T-helper 1 cell treated with Interleukin-12 subunit alpha and Interleukin-12 subunit beta and Interleukin-4 antibody, amounts not matched to agents 30 ng/mL and 1 ng/mL, for 36 hours (primary cell): Measurements from ENCODE around the gene RAB11FIP4. TPM values are rescaled to one million over a fixed set of nuclear protein-coding genes. Genes with fewer than 3 reads are reported as not detected.

ENCODE experiments used
- intact Hi-C: fragments of 100-400 bp; cut with micrococcal nuclease; formaldehyde crosslinking; loops from one replicate; pipeline ENCODE4 v1.15.1; 2024
- total RNA-seq: library from RNA; stranded (reverse); gene quantifications from 2 replicates; pipeline ENCODE4 v1.2.3, GENCODE V29; 2022

The RAB11FIP4 gene
- total RNA-seq, 1 donor from 2014 or later: 34.3 TPM

DNA sequence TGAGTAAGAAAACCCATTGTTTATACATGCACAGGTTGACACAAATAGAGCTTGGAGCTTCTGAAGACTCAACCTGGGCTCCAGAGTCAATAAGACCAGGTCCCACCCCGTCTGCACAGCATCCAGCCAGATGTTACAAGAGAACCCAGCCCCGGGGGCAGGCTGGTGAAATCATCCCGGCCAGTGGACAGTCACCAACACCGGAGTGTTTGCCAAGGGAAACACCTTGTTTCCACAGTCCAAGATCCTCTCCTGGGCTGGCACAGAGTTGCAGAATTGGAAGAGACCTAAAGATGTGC is 90.3 kb downstream of the RAB11FIP4 start:
- intact Hi-C loops: no loop called here

DNA sequence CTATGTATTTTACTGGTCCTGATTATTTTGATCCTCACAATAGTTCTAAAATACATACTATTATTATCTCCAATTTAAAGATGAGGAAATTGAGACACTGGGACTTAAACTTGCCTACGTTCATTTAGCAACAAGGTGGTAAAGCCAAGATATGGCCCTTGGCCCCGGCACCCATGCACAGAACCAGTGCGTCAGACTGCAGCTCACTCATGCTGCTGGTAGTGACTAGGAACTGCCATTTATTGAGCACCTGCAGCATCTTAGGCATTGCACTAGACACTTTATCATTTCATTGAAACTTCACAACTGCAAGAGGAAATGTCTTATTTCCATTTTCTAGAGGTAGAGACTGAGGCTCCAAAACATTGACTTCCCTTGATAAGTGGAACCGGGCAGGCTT is 93.3 kb downstream of the RAB11FIP4 start:
- intact Hi-C loops: no loop called here

DNA sequence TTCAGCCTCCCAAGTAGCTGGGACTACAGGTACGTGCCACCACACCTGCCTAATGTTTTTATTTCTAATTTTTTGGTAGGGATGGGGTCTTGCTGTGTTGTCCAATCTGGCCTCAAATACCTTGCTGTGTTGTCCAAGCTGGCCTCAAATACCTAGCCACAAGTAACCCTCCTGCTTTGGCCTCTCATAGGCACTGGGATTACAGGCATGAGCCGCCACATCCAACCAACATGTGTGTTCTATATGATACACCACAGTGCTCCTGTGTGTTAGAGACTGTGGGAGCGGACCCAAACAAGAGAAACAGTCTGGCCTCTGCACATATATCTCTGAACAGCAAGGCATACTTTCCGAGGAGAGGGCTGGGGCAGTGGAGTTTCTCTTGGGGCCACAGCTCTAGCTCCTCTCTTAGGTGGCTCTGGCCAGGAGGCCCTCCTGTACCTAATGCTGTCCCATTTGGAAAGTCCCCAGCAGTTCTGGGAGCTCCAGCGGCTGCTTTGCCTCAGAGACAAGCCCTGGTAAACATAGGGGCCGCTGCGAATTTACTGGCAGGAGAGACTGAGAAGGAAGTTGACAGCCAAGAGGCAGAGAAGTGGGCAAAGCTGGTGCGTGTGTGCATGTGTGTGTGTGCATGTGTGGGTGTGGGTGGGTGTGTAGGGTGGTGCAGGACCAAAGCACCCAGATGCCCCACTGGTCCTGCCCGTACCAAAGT is 95.0 kb downstream of the RAB11FIP4 start:
- intact Hi-C loops: loop anchor here (1.0 to 2.0 kb wide), 3 partner anchors 39 to 415 kb away; partner anchors contain the start of gene UTP6

DNA sequence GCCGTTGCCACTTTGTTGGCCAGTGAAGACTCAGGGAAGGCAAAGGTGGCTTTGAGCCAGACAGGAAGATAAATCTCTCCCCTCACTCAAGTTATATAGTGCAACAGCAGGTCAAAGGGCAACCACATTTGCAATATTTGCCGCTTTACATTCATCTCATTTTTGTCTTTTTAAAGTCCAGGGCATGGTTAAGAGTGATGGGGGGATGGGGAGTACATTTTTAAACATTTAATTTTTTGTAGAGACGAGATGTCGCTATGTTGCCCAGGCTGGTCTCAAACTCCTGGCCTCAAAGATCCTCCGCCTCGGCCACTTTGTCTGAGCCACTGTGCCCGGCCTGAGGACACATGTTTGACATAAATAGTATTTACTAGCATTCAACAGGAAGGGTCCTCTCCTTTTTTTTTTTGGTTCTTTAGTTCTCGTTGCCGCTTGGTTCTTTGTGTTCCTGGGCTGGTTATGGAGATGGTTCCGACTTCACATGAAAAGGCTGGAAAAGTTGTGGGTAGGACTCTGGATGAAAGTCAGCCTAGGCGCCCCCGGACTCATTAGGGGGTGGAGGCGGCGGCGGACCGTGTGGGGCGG is 95.7 kb downstream of the RAB11FIP4 start:
- intact Hi-C loops: loop anchor here (1.0 to 2.0 kb wide), 3 partner anchors 38 to 414 kb away; partner anchors contain the start of gene UTP6

DNA sequence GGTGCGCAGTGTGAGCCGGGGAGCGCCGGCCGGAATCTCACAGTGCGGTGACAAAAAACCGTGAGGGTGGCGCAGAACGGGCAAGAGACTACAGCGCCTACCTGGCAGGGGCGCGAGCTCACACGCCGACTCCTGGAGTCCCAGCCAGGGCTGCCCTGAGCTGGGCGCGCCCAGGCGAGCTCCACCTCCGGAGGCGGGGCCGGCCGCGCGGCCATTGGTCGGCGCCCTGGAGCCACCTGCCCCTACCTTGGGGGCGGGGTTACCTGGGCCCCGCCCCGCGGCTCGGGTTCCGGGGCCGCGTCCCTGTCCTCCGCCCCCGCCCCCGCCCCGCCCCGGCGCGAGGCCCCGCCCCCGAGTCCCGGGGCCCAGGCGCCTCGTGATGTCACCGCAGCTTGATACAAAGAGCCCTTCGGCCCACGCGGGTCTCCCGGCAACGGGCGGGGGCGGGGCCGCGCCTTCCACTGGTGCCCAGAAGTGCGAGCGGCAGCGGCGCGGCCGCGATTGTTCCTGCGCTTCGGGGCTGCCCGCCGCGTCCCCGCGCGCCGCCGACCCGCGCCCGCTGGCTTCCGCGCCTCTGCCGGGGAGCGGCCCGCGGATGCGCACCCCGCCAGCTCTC is 96.3 kb downstream of the RAB11FIP4 start:
- intact Hi-C loops: loop anchor here (1.0 to 2.0 kb wide), 6 partner anchors 21 to 414 kb away; partner anchors contain the start of genes COPRS and UTP6

DNA sequence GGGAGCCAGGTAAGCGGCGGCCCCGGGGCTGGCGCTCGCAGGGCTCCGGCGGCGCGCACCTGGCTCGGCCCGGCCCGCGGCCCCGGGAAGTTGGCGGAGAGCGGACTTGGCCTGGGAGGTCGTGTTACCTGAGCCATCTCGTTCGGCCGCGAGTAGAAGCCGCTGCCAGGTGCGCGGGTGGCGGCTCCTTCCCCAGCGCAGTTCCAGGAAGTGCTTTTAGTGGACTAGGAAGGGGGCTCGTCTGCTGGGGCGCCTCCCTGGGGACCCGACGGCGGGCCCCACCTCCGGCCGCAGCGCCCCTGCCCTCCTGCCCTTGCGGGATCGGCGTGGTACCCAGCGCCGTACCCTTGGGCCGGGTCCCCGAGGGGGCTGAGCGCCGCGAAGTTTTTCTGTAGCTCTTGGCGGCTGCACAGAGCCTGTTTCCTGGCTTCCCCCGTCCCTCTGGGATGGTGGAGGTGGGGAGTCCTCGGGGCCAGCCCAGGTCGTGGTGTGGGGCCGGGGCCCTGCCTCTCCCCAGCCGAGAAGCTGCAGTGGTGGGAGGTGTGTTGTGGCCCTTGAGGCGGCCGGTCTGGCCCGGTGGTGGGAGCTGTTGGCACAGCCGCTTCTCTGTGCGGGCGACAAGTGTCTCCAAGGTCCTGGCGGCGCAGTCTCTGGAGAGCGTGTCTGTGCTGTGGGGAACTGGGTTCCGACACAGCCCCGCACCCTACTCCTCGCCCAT is 96.9 kb downstream of the RAB11FIP4 start:
- intact Hi-C loops: loop anchor here (1.0 to 2.0 kb wide), 3 partner anchors 20 to 370 kb away; partner anchors contain the start of gene COPRS

DNA sequence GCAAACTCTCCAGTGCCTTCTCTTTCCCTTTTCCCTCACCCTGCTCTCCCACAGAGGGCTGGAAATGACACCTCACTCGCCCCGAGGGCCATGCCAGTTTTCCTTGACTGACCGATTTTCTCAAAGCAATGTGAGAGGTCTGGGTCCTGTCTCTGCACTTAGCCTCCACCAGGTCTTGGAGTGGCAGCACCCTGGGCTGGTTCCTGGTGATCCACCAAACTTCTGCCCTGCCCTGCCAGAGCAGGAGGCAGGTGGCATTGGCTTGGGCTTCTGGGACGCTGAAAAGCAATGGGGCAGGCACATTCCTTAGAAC is 97.5 kb downstream of the RAB11FIP4 start:
- intact Hi-C loops: loop anchor here (1.0 to 2.0 kb wide), 3 partner anchors 19 to 370 kb away; partner anchors contain the start of gene COPRS

DNA sequence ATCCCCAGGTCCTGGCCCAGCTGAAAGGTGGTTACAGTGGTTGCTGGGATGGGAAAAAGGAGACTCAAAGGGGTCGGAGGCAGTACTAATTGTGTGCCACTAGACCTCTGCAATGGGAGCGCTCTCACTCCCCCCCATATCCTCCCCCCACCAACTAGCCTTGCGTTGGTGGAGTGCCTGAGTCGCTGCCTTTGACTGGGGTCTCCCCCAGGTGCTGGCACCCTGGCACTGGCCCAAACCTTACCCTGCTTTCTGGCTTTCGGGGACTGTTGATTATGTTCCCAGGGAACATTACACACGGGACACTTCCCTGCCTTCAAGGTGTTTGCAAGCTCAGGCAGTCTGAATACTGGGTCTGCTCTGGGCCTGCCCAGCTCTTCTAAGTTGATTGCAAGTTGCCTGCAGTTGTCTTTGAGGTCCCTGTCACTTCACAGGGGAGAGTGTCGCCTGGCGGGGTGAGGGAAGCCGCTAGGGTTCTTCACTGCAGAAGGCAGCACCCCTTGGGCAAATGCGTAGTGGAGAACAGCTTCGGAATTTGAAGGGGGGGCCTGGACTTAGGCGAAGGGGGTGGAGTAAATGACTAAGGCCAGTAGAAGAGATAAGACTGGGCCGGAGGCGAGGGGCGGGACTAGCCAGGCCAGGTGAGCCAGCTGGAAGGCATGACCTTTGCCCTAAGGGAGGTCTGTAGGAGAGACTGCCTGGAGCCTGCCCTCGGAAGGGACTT is 98.0 kb downstream of the RAB11FIP4 start:
- intact Hi-C loops: loop anchor here (2.0 kb wide), 2 partner anchors 59 to 369 kb away; partner anchors contain the start of gene COPRS

DNA sequence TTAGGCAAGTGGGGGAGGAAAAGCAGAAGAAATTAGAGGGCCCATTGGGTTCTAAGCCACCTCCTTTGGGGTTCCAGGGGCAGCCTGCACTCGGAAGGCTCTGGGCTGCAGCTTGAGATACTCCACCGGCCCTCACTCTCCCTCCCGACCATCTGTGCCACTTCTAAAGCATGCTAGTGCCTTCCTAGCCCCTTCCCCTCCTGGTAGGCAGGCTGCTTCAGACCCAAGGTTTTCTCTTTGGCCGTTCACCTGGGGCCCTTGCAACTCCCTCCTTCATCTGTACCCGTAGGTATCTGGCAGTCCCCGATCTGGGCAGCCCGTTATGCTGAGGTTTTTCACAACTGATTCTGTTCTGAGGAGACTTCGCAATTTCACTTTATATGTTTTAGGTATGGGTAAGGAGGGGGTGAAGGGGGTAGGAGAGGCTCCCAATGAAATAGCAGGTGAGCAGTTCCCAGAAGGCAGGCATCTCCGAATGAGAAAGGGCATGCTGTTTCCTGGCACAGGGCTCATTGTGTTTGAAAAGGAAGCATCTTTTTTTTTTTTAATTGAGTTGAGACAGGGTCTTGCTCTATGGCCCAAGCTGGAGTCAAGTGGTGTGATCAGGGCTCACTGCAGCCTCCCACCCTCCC is 98.7 kb downstream of the RAB11FIP4 start:
- intact Hi-C loops: no loop called here

DNA sequence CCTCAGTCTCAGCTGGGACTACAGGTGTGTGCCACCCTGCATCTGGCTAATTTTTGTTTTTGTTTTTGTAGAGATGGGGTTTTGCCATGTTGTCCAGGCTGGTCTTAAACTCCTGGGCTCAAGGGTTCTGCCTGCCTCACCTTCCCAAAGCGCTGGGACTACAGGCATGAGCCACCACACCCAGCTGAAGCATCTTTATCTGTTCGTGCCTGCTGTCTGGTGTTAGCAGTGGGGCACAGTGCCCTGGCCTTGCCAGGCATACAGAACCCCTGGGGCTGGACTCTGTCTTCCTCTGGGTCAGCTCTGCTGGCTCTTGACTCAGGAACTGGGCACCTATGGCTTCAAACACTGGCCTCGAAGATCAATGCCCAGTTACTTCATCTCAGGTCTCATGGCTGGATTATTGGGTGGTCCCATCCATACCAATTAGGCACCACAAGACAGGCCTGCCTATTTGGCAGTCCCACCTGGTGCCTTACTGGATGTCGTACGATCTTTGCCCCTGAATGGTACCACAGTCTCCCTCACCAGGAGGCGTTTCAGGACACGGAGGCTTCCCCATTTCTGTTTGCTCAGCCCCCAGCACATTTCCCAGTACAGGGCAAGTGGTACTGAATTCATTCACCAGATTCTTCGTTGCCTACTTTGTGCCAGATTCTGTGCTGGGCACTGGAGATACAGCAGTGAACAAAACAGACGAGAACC is 99.3 kb downstream of the RAB11FIP4 start:
- intact Hi-C loops: no loop called here

DNA sequence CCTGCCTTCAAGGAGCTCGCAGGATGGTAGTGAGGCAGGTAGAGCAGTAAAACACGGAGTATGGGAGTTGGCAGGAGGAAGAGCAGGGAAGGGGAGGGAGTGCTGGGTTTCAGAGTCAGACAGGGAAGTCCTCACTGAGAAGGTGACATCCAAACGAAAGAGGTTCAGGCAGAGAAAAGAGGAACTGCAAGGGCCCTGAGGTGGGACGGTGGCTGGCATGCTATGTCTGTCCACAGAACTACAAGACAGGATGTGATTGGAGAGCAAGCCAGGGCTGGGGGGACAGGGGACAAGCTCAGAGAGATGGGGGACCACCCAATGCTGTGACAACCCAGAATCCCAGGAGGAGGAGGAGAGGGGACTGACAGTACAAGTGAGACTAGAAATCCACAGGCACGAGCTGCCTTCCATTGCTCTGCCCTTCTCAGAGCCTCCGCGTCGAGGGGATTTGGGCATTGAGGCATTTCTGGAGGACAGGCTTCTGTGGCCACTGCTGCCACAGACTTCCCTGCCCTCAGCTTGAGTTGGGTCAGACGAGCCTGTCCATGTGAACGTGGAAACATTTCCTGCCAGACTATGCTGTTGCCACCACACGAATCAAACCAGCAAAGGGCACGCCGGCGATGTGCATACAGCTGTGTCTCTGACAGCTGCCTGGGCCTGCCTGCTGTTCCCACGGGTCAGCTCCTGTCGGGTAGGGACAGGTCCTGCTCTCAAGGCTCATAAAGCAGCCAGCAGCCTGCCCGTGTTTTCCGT is 100.1 kb downstream of the RAB11FIP4 start:
- intact Hi-C loops: no loop called here

DNA sequence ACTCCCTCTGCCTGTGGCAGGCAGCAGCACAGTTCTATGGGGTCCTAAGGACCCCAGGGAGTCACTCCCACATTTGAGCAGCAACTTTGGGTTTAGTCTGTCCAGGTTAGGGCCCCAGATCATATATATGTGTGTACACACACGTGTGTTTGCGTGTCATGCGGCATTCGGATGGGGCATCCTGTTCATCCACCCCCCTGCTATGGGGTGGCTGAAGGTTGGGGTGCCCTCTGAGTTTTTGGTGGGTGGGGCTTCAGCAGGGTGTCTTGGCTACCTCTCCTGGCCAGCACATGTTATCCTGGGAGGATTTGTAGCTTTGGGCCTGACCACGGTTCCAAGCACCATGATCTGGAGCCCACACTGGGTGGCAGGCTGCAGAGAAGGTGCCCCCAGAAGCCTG is 100.7 kb downstream of the RAB11FIP4 start:
- intact Hi-C loops: no loop called here

DNA sequence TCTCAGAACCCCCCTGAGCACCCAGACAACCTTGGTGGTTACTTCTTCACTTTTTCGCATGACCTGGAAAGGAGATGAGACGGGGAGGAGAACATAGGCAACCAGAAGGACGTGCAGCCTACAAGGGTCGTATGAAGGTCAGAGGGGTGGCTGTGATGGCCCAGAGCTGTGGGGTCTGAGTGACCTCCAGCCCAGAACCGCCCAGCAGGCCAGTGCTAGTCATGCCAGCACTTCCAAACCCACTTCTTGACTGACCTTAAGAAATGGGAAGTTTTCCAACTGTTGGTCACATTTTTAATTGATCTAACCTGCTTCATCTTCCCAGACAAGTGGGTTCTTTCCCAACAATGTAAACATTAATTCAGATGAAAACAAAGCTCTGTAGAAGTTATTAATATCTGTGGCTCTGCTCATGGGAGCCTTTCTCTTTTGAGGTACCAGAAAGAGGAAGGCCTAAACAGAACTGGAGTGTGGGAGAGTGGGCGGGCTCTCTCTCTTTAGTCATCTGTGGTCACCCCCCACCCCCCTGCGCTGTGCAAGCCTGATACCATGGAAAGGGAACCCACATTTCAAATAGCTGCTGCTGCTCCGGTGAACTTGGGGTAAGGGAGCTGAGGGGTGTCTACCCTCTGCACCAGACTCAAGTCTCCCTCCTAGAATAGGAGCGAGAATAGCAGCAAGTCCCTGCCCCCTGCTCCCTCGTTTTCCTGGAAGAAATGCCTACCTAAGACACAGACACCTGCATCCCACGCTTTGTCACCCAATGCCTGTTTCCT is 101.6 kb downstream of the RAB11FIP4 start:
- intact Hi-C loops: loop anchor here (1.0 kb wide), 1 partner anchor 172 kb away; the partner anchor contains the start of gene EVI2A

DNA sequence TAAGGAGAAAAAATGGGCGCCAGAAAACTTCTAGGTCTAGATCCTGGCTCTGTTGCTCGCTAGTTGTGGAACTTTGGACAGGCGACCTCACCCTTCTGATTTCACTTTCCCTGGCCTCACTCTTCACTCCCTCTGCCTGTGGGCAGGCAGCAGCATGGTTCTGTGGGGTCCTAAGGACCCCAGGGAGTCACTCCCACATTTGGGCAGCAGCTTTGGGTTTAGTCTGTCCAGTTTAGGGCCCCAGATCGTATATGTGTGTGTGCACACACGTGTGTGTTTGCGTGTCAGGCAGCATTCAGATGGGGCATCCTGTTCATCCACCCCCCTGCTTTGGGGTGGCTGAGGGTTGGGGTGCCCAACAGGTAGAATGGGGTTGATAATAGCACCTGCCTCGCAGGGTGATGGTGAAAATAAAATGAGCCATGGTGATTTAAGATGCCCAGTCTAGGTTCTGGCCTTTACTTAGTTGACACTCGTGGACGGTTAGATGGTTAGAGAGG is 102.2 kb downstream of the RAB11FIP4 start:
- intact Hi-C loops: loop anchor here (1.0 kb wide), 2 partner anchors 15 to 172 kb away; partner anchors contain the start of gene EVI2A

DNA sequence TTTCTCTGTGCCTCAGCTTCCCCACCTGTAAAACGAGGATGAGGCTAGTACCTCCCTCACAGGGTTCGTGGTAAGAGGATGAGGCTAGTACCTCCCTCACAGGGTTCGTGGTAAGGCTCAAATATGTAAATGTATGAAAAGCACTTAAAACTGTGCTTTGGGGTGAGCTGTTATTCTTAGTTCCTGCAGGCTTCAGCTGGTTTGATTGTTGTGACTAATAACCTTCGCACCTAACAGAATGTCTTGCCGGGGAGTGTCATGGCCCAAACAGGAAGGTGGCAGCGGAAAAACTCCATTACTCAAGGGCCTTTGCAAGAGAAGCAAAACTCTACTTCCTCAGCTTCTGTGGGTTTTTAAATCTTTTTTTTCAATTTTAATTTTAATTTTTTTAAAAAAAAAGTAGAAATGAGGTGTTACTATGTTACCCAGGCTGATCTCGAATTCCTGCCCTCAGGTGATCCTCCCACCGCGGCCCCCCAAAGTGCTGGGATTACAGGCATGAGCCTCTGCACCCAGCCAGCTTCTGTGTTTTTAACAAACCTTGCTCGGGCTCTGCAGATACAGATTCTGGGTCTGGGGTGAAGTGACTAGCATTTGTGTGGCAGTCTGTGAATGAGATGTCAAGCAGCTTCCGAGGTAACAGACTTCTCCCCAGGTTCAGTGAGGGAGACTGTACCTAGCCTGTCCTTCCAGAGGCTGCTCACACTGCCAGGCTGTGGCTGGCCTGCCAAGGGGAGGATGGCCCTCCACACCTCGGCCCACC is 103.0 kb downstream of the RAB11FIP4 start:
- intact Hi-C loops: loop anchor here (1.0 kb wide), 1 partner anchor 14 kb away; no protein-coding TSS in a partner anchor

DNA sequence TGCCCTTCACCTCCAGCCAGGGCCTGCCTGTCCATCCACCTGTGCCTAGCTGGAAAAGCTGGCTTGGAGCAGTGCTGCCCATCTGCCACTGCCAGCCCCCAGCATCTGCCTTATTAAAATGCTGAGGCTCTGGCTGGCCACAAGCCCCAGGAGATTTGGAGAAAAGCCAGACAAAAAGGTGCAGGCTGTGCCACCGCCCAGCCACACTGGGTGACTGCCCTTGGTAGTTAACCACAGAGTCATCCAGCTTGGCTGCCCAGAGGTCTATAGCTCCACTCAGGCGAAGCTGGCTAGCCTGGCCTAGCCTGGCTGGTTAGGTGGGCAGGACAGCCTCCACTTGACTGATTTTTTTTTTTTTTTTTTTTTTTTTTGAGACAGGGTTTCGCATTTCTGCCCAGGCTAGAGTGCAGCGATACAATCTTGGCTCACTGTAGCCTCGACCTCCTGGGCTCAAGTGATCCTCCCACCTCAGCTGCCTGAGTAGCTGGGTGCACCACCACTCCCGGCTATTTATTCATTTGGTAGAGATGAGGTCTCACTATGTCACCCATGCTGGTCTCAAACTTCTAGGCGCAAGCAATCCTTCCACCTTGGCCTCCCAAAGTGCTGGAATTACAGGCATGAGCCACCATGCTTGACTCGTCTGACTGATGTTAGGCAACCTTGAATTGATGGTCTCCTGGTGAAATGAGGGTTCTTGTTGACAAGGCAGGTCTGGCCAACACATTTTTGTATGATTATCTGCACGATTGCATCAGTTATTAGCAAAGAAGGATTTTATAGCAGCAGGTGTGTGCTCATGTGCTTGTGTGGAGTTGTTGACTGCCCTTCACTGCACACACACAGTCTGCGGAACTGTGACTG is 103.8 kb downstream of the RAB11FIP4 start:
- intact Hi-C loops: no loop called here
